Measurements from ENCODE around the gene NXNL1. TPM values are rescaled to one million over a fixed set of nuclear protein-coding genes. Genes with fewer than 3 reads are reported as not detected.

The NXNL1 gene
- total RNA-seq, 1 experiment from 2014 or later: not detected

DNA sequence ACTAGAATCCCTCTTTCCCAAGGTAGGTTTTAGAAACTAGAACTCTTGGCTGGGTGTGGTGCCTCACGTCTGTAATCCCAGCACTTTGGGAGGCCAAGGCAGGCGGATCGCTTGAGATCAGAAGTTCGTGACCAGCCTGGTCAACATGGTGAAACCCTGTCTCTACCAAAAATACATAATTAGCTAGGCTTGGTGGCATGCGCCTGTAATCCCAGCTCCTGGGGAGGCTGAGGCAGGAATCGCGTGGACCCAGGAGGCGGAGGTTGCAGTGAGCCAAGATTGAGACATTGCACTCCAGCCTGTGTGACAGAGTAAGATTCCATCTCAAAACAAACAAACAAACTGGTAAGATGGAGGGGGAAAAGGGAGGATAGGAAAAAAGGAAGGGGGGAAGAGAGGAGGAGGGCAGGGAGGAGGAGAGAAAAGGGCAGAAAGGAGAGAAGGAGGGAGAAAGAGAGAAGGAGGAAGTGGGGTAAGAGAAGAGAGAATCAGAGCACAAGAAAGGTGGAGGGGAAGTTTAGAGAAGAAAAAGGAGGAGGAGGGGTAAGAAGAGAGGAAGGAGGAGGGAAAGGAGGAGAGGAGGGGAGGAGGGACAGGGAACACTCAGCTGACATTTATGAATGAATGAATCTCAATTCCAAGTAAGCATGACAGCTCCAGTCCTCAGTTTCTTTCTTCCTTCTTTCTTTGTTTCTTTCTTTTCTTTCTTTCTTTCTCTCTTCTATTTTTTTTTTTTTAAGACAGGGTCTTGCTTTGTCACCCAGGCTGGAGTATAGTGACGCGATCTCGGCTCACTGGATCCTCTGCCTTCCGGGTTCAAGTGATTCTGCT is 7.0 kb upstream of the NXNL1 start:
- Histone ChIP-seq H3K4me2 (ENCODE audit: insufficient read depth, insufficient read length, low read length) (no peak overlapping the region), H3K56ac (ENCODE audit: insufficient read length, low read depth, low read length) (no peak overlapping the region), H3K79me1 (ENCODE audit: insufficient read depth, low read depth, low read length, poor library complexity, severe bottlenecking) (no peaks in the 10 kb centered on the region), H2BK120ac (ENCODE audit: low read depth, low read length, poor library complexity, severe bottlenecking) (no peak overlapping the region), H3K27me3 (ENCODE audit: insufficient read depth, low read length) (peaks cover 5% of the 10 kb centered on the region; the same call in 1 of the 2 replicates), H3K9me3 (ENCODE audit: control insufficient read depth, low read depth, low read length) (no peaks in the 10 kb centered on the region), H3K79me2 (ENCODE audit: insufficient read depth, low read length) (no peaks in the 10 kb centered on the region), H3K23me2 (ENCODE audit: insufficient read length, low read depth, low read length, poor library complexity, severe bottlenecking) (peaks cover 17% of the 10 kb centered on the region), H2AK5ac (ENCODE audit: insufficient read length, low read length) (no peak overlapping the region), H3K23ac (ENCODE audit: insufficient read length, low read depth, low read length) (no peak overlapping the region), H4K91ac (ENCODE audit: insufficient read length, low read depth, low read length) (no peak overlapping the region), H4K20me1 (ENCODE audit: control insufficient read depth, insufficient read depth, insufficient read length) (no peaks in the 10 kb centered on the region), H3K18ac (ENCODE audit: insufficient read length, low read depth, low read length) (no peak overlapping the region), H3K14ac (ENCODE audit: insufficient read depth, low read length) (no peak overlapping the region), H3K4ac (ENCODE audit: low read depth, low read length) (no peak overlapping the region), H4K8ac (replicated peaks; ENCODE audit: insufficient read length, low read depth, low read length) (no peak overlapping the region), H3K4me1 (ENCODE audit: insufficient read depth, low read length) (no peaks in the 10 kb centered on the region), H3K27ac (ENCODE audit: insufficient read length, low read depth, low read length) (no peak overlapping the region), H3K9ac (ENCODE audit: extremely low read depth, insufficient read length, low read length) (no peak overlapping the region), H2BK20ac (ENCODE audit: low read depth, low read length, poor library complexity, severe bottlenecking) (no peak overlapping the region), H2BK15ac (ENCODE audit: low read depth, low read length) (no peak overlapping the region), H3T11ph (ENCODE audit: low read length) (no peak overlapping the region), H2BK5ac (ENCODE audit: insufficient read length, low read length) (no peak overlapping the region), H2BK12ac (ENCODE audit: insufficient read length, low read depth, low read length) (no peak overlapping the region), H2AFZ (ENCODE audit: low read length) (no peak overlapping the region), H4K5ac (ENCODE audit: insufficient read length, low read depth, low read length) (no peak overlapping the region)
- no CpG with 5 or more reads among the region's 12 CpGs for WGBS (ENCODE audit: extremely low coverage, insufficient read length, low lambda C conversion rate)
- TF ChIP-seq, protein P1, sequence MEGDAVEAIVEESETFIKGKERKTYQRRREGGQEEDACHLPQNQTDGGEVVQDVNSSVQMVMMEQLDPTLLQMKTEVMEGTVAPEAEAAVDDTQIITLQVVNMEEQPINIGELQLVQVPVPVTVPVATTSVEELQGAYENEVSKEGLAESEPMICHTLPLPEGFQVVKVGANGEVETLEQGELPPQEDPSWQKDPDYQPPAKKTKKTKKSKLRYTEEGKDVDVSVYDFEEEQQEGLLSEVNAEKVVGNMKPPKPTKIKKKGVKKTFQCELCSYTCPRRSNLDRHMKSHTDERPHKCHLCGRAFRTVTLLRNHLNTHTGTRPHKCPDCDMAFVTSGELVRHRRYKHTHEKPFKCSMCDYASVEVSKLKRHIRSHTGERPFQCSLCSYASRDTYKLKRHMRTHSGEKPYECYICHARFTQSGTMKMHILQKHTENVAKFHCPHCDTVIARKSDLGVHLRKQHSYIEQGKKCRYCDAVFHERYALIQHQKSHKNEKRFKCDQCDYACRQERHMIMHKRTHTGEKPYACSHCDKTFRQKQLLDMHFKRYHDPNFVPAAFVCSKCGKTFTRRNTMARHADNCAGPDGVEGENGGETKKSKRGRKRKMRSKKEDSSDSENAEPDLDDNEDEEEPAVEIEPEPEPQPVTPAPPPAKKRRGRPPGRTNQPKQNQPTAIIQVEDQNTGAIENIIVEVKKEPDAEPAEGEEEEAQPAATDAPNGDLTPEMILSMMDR (conservative IDR thresholded peaks at IDR 0.05): no peak
- peaks cover 49% of the 10 kb centered on the region for H3K27me3 Mint-ChIP-seq (ENCODE audit: low read depth)
- H3K9me3 Mint-ChIP-seq: no peaks in the 10 kb centered on the region; a peak in 2 of 5 replicates
- no peak for DNase-seq
- peaks cover 19 to 28% of the 10 kb centered on the region in 2 experiments for H3K4me1 Mint-ChIP-seq
- no peaks in the 10 kb centered on the region; a peak in 1 of 7 replicates for H3K36me3 Mint-ChIP-seq (ENCODE audit: insufficient read depth in 1 of 3, low read depth in 3 of 3)
- no peak overlapping the region for H3K27ac Mint-ChIP-seq
- peak overlapping the region in 1 of 2 experiments; percentile 95; a peak in 2 of 5 replicates for H3K4me3 Mint-ChIP-seq
